DMS114 treated with DMSO at 0.1 percent for 48 hours (cell line): ENCODE results near the gene MTOR.

ENCODE experiments used
- DNase-seq: peaks from one replicate; lab custom pipeline; 2025; ENCODE audit not compliant: unreplicated experiment; lab: John Stamatoyannopoulos, UW

MTOR gene

DNA sequence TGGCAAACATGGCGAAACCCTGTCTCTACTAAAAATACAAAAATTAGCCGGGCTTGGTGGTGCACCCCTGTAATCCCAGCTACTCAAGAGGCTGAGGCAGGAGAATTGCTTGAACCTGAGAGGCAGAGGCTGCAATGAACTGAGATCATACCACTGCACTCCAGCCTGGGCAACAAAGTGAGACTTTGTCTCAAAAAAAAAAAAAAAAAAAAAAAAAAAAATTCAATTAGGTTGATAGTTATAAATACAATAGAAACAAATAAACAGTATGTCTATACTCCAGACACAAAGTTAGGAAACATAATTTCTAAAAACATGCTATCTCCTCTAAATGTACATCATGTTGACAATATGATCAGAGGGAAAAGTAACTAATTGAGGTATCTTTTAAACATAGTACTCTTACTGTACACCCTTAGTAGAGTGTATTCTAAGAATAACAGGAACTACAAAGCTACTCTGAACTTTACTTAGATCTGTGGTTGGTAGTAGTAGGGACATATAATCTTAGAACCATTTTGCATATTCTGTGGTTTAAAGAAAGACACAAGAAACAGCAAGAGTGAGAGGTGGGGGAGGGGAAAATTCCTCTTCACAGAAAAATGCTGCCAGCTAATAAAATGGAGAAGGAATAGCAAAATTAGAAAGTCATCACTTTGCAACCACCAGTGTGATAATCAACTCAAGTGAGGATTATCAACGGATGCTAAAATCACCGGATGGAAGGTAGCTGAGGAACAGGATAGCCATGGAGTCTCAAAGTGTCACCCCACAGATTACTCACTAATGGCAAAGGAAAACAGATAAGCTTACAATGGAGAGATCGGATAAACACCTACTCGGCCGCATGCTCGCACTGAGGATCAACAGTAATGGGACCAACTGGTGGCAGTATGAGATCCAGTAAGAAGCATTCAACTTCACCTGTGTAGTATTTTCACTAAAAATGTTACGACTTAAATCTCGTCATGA is 35.0 kb downstream of the MTOR start:
- no peak for DNase-seq

DNA sequence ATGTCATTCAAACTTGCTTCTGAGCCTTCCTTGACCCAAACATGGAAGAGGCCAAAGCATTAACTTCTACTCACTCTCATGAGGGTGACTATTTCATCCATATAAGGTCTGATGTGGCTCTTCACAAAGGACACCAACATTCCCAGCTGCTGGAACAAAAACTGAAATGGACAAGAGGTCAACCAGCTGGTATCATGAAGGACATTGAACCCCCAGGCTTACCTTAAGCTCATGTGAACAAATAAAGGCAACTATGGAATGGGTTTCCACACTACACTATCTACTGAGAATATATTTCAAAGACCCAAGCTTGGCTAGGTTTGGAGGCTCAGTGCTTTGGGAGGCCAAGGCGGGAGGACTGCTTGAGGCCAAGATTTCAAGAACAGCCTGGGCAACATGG is 46.3 kb downstream of the MTOR start:
- DNase-seq = no peak

DNA sequence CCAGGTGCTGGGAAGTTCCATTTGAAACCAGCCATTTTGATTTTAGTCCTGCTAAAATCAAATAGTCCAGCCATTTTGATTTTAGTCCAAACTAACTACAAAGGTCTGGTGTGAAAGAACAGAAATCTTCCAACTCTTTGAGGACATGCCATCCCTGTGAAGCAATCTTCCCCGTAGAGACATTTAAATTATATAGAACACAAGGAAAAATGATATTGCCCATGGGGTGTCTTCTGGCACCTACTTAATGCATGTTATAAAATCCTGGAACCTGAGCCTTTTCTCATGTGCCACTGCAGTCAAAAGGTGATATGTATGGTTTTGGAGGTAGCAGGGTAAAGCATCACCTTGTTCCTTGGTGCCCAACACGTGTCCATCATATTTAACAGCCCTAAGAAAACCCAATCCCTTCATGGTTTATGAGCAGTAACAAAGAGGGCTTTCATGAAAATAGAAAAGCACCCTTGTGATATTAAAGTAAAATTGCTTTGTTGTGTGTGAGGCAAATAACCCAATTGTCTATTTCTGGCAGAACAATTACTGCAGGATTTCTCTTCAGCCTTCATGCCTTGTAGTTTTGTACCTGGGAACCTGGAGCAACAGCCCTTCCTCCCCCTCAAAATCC is 46.9 kb downstream of the MTOR start:
- DNase-seq = no peak

DNA sequence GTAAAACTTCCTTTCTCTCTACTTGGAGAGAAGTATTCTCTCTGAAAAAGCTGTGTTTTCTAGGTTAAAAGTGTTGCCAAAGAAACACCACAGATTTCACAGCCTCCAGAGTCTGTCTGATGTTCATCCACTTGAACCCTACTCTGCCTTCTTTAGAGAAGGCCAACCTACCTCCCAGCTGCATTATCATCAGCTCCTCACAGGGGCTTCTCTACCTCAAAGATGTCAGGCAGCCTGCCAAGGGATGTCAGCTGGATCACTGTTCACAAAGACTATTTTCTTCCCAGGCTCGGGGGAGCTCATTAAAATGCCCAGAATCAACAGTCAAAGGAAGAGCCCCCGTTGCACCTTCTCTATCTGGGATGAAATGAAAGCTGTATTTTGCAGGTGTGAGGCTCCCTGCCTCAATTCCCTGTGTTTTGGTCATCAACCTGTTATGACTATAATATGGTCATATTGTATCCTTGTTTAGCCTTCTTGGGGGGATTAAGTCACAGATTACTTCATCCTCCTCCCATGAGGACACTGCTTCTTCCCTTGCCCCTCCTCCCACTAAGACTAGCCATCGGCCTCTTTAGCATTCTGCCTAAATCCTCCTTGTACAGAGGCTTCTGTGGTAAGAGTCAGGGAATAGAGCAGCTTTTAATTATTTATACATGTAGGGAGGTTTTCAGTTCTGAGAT is 47.5 kb downstream of the MTOR start:
- DNase-seq = no peak

DNA sequence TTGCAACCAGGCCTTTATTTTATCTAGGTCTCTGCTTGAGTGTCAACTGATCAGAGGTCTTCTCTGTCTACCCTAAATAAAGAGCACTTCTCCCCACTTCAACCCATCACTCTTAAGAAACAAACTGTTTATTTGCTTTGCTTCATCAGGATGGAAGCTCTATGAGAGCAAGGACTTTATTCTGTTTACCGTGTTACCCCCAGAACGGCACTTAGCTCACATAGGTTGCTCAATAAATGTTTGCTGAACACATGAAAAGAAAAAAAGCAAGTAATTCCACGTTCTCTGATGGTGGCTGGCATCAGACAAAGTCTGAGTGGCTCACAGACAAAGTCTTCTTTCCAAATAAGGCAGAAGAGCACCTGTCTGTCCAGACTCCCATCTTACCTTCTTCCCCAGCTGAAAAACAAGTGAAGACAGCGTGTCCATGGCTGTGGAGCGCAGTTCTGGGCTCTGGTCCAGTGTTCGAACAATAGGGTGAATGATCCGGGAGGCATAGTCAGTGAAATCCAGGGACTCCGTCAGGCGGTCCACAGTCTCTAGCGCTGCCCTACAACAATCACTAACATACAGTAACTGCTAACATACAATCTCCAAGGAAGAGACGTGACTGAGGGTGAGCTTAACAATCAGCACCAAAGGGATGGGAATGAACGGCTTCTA is 50.3 kb downstream of the MTOR start:
- no peak for DNase-seq

DNA sequence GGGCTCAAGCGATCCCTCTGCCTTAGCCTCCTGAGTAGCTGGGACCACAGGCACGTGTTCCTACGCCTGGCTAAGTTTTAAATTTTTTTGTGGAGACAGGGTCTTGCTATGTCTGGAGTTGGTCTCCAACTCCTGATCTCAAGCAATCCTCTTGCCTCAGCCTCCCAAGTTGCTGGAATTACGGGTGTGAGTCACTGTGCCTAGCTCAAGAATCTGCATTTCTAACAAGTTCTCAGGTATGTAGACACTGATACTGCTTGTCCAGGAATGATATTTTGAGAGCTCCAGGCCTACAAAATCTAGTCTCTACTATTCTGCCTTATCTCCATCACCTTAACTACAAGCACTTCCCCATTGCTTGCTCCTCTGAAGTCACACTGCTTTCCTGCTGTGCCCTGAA is 50.9 kb downstream of the MTOR start:
- DNase-seq = no peak

DNA sequence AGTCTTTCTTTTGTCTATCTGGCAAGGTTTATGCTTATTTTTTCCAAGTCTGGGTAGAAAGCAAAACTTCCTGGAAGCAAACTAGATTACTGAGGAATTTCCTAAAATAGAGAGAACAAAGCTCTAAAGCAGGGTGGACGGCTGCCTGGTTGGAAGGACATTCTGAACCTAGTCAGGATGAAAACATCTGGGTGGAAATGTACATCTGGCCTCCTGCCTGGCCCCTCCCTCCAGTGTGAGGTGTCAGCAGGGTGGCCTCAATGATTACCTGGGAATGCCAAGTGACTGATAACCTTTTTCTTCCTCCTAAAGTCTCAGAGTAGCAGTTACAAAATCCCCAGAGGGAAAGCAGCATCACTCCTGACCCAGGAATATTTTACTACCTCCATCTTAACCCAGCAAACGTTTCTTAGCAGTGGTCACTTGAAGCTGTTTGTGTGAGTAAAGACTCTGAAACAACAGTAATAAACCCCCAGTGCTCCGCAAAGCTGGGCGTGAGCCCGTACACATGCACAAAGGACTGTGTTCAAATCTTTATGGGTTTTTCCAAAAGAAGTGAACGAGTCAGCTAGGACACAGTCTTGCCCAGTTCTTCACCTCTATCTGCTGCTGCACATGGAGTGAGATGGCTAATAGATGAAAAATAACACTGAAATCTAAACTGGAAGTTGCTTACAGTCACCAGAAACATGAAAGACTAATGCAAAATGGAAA is 54.3 kb downstream of the MTOR start:
- DNase-seq = no peak

DNA sequence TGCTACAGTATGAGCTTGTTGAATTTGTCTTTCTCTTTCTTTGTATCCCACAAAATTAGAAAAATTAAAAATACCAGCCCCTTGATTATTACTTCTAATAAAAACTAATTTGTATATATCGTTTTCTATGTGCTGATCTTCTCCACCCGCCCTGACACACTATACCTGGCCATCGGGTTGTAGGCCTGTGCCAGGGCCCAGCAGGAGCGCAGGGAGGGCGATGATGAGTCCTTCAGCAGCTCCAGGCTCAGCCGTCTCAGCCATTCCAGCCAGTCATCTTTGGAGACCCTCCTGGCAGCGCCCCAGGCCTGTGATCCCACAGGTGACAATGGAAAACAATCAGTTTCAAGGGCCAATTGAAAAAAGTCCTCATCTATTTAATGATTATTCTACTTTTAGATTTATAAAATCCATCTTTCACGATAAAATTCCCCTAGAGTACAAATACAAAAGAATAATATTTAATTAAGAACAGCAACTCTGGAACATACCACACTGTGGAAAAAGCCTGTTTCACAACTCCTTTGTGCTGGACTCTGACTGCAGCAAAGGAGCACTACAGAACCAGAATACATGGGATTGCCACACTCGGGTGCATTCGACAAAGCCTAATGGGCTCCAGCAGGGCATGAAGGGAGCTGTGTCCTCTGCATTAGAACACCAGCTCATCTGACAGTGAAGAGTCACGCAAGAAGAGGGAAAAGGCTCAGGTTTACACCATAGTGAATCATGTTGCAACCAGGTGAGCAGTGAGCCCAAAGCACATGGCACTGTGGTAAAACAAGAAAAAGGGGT is 57.8 kb downstream of the MTOR start:
- no peak for DNase-seq

DNA sequence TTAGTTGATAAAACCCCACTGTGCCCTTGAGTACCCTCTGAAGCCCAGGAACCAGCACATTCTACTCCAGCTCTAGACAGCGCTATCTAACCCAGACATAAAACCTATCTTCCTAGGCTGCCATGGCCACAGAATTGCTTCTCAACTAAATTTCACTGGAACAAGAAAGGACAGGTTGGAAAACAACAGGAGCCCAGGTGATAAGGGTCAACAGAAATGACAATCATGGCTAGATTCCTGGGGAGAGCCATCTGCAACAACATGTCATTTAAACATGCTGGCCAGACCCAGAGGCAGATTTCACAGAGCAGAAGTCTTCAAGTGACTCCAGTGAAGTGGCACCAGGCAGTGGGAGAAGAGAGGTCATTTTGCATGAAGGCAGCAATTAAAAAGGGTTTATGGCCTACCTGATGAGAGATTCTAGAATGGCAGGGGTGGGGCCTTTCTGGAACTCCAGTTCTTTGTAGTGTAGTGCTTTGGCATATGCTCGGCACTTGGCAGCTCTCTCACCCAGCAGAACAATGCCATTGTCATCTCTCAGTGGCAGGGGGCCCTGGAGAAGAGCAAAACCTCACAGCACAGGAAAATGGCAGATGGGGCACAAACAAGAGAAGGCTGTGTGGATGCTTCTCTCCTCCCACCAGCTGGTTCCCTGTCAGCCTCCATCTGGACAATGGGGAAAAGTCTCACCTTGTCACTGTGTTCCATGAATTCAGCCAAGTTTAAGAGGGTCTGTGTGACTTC is 63.3 kb downstream of the MTOR start:
- DNase-seq = no peak

DNA sequence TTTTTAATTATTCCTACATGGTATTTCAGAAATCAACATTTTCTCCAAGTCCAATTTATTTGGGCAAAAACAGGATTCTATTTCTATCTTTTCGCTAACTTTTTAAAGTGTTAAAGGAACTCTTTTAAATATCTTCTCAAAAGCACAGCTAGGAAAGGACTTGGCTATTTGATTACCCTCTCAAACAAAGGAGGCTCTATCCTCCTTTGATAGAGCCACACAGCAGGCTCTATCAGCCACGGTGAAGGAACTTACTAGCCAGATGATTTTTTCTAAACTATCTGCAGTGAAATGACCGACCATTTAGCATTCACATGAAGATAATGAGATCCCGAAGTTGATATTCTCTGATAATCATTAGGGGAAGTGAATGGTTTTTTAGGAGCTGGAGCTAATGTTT is 64.1 kb downstream of the MTOR start:
- DNase-seq = no peak

DNA sequence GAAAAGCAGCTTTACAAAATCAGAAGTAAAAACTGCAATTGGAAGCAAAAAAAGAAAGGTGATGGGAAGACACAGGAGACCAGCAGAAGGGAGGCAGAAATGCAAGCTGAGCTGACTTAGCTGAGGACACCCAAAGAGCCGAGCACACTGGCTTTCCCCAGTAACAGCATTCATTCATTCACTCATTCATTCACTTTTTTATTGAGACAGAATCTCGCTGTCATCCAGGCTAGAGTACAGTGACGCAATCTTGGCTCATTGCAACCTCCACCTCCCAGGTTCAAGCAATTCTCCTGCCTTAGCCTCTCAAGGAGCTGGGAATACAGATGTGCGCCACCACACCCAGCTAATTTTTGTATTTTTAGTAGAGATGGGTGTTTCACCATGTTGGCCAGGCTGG is 65.0 kb downstream of the MTOR start:
- DNase-seq = no peak

DNA sequence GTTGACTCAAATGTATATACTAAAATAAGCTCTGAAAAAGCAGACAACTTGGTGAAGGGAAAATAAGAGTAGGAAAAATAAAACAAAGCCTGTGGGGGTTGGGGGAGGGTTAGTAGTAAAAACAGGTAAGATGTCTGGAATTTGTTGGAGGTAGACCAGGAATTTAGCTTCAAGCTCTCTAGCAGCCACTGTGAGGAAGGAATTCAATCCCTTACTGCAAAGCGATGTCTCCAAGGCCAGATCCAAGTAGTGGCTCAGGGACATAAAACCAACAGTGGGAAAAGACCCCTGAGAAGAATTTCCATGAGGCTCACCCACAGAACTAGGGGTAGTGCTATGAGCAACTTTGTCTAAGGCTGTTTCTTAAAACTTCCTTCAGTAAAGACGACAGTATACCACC is 65.4 kb downstream of the MTOR start:
- DNase-seq = no peak

DNA sequence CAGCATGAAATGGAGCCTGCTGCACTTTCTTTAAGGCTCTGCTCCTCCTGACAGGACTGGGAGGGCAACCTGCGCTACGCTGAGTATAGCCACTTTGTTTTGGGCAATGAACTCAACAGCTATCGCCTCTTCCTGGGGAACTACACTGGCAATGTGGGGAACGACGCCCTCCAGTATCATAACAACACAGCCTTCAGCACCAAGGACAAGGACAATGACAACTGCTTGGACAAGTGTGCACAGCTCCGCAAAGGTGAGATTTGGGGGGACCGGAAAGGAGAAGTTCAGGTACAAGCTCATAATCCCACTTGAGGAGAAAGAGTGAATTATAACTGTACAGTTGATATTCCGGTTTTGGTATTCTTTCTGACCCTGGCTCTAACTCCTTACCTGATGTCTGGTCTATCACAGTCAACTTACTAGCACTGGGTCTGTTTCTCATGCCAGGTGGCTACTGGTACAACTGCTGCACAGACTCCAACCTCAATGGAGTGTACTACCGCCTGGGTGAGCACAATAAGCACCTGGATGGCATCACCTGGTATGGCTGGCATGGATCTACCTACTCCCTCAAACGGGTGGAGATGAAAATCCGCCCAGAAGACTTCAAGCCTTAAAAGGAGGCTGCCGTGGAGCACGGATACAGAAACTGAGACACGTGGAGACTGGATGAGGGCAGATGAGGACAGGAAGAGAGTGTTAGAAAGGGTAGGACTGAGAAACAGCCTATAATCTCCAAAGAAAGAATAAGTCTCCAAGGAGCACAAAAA is 67.8 kb downstream of the MTOR start:
- no peak for DNase-seq

DNA sequence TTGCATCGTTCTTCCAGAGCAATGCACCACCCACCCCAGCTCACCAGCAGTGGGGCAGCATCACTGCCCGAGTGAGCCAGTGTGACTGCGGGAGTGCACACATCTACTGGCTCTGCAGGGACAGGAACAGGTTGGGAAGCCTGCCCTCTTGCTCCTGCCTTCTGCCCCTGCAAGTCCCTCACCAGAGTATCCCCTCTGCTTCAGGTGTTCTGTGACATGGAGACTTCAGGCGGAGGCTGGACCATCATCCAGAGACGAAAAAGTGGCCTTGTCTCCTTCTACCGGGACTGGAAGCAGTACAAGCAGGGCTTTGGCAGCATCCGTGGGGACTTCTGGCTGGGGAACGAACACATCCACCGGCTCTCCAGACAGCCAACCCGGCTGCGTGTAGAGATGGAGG is 69.0 kb downstream of the MTOR start:
- DNase-seq = no peak

DNA sequence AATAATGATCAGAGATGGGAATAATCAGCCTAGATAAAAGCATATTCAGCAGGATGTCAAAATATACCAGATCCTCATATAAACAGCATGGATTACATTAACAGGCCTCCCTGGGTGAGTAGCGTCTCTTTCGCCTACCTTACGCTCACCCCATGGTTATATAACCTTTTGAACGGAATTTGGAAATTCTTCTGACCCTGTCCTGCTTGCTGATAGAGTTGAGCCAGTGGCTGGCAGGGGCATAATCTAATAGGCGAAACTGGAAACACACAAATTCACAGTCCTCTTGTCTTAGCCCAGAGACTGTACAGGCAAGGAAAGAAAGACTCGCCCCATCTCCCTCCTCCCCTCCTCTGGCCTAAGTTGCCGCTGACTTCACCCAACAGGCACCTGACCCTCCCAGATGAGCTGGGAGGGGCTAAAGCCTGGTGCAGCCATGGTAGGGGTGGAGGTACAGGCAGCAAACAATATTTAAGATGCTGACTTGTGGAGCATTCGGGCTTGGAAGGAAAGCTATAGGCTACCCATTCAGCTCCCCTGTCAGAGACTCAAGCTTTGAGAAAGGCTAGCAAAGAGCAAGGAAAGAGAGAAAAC is 73.4 kb downstream of the MTOR start, which contains the start of gene ANGPTL7:
TSS of gene ANGPTL7 (plus strand) at position 498 of the 594 bp plus-strand sequence. CDS start 225 bp downstream, outside the sequence.
- no peak for DNase-seq

DNA sequence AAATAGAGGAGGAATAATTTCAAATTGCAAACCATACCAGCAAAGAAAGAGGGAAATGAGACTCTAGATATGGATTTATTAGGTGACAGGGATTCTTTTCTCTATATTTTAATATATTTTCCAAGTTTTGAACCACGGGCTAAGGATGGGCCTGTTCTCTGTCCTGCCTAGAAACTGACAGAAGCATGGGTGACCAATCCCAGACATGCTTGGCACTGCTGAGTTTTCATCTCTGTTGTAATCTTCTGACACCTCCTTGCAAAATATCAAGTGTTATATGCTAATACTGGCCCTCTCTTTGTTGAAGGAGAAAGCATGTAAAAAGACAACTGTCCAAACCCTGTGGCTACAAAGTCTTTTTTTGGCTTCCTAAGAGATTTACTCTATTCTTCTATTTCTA is 74.0 kb downstream of the MTOR start:
- no peak for DNase-seq

DNA sequence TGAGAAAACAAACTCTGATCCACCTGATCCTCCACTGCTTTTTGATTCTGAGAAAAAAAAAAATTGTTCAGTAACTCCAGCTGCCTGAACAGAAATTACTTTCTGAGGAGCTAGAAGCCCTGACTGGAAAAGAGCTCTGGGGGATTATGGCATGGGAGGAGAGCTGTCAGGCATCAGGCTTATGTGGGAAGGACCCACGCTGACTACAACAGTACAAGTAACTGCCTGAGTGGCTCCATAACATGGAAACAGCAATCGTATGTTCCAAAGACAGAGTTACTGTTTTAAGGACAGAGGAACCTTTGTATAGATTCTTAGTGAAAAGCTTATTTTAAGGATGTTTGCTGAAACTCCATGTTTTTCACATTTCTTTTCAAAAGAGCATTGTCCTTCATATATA is 74.4 kb downstream of the MTOR start:
- no peak for DNase-seq

DNA sequence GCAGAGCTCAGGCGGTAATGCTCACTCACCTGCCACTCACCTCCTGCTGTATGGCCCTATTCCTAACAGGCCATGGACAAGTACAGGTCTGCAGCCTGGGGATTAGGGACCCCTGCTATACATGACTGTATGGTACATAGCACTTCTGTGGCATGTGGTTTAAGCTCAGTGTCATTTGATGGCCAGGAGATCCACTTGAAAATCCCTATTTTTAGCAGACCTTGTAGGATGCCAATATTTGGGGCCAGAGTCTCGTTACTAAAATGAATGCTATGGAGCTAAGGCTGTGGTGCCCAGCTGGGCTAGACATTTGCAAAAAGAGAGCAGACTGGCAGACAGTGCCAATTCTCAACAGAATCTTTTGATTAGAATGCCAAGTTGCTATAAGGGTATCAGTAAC is 74.9 kb downstream of the MTOR start:
- no peak for DNase-seq
